K562 (cell line): Measurements from ENCODE around the gene ARL3. TPM values are rescaled to one million over a fixed set of nuclear protein-coding genes. Genes with fewer than 3 reads are reported as not detected.

Experiments used
- FUS ChIP-seq: fragments of 200-400 bp; formaldehyde crosslinking; optimal IDR thresholded peaks from 2 replicates; pipeline ENCODE3; 2017; ENCODE audit warnings: low read depth, low read length
- MBD2 ChIP-seq: sonication (generic); IDR thresholded peaks from 2 replicates; pipeline ENCODE4 v1.6.1; 2016; ENCODE audit warnings: low read depth, borderline replicate concordance
- MCM7 ChIP-seq, 2 experiments: fragments of 450-650 bp; IDR thresholded peaks; 2 replicates each; pipeline ENCODE4 v1.6.1; 2016 to 2018
- NCOA4 ChIP-seq: fragments of 450-650 bp; IDR thresholded peaks from 2 replicates; pipeline ENCODE4 v1.6.1; 2018; ENCODE audit warnings: mild to moderate bottlenecking; ENCODE audit not compliant: partially characterized antibody
- VEZF1 ChIP-seq: fragments of 200-800 bp; sonication (Bioruptor generic); IDR thresholded peaks from 2 replicates; pipeline ENCODE4 v1.6.1; 2017; ENCODE audit warnings: missing genetic modification characterization, missing compliant biosample characterization
- YY1 ChIP-seq, 3 experiments: IDR thresholded peaks; 2 replicates each; pipeline ENCODE4 v1.6.1; 2011; ENCODE audit warnings: low read length in 2 of 3, mild to moderate bottlenecking in 2 of 3, moderate library complexity in 2 of 3, borderline replicate concordance in 1 of 3, control low read depth in 1 of 3, low read depth in 1 of 3; ENCODE audit not compliant: insufficient read depth in 3 of 3, insufficient replicate concordance in 2 of 3, control insufficient read depth in 1 of 3, insufficient read length in 1 of 3; ENCODE audit errors: extremely low read depth in 1 of 3
- ZBTB7A ChIP-seq: IDR thresholded peaks from 2 replicates; pipeline ENCODE4 v1.6.1; 2011; ENCODE audit warnings: low read depth, mild to moderate bottlenecking, low read length, moderate library complexity, borderline replicate concordance; ENCODE audit not compliant: control insufficient read depth
- ZNF740 ChIP-seq, 3 experiments: fragments of 200-800 bp in 1 of 3; sonication (Bioruptor generic) in 1 of 3; sonication (generic) in 1 of 3; formaldehyde crosslinking in 1 of 3; IDR thresholded peaks; 2 replicates each; pipeline versions ENCODE4 v1.6.1 to v1.8.0; 2016 to 2022; ENCODE audit warnings: mild to moderate bottlenecking in 2 of 3, missing compliant biosample characterization in 2 of 3, missing genetic modification characterization in 2 of 3, missing genetic modification reagents in 1 of 3
- polyA plus RNA-seq, 8 experiments: library from polyadenylated mRNA; depleted of rRNA in 4 of 8; stranded (reverse) in 5 of 8; unstranded in 3 of 8; fragments of >200 nt; fragmentation: Nextera tagmentation in 2 of 8; fragmentation: Illumina TruSeq in 1 of 8; extraction: Ambion mirVana in 2 of 8; extraction: Trizol in 1 of 8; gene quantifications; 2 replicates each; pipeline versions ENCODE4 v1.2.1 to v1.2.3, GENCODE V29; 2011 to 2014; ENCODE audit warnings: inconsistent platforms in 1 of 8, missing spikeins in 1 of 8
- total RNA-seq, 7 experiments: library from RNA; depleted of rRNA in 6 of 7; stranded (reverse); fragments of >200 nt in 6 of 7; fragmentation: Illumina TruSeq in 2 of 7; extraction: Trizol in 2 of 7; gene quantifications; 2 replicates each; pipeline versions ENCODE4 v1.2.1 to v1.2.3, GENCODE V29; 2011 to 2021; ENCODE audit warnings: low replicate concordance in 1 of 7
- TF ChIP-seq, protein P1 (sequence below): fragments of 450-650 bp; IDR thresholded peaks from 2 replicates; pipeline ENCODE4 v1.6.1; 2016; ENCODE audit warnings: low read depth

Gene ARL3
- total and polyA plus RNA-seq, 9 of the 15 experiments (the other 6 are each of a cell fraction or from before 2014, with no cell fraction given), result 2.9 to 8.9 (median 4.8) TPM

- no peak for TF ChIP-seq FUS
- TF ChIP-seq ZBTB7A, result peak; percentile 65; the same call in 1 of the 2 replicates
- TF ChIP-seq YY1 (IDR thresholded peaks at IDR 0.05; ENCODE audit: borderline replicate concordance in 1 of 3, control insufficient read depth in 1 of 3, extremely low read depth in 1 of 3, insufficient read depth in 3 of 3, insufficient read length in 1 of 3, insufficient replicate concordance in 2 of 3, low read depth in 1 of 3, low read length in 2 of 3), result peak in 2 of 3 experiments; percentile 69 to 75
- TF ChIP-seq VEZF1, result peak; percentile 97
- TF ChIP-seq NCOA4, result no peak
- no peak for TF ChIP-seq ZNF740 (CRISPR knock-in tag; IDR thresholded peaks at IDR 0.05)
- TF ChIP-seq ZNF740 (tag; IDR thresholded peaks at IDR 0.05), result peak in 1 of 2 experiments; percentile 80; a peak in 2 of 4 replicates
- 0 out of 2 replicates have a peak, but pooled peaks have one; percentile 15 for TF ChIP-seq MBD2
- TF ChIP-seq, protein P1, sequence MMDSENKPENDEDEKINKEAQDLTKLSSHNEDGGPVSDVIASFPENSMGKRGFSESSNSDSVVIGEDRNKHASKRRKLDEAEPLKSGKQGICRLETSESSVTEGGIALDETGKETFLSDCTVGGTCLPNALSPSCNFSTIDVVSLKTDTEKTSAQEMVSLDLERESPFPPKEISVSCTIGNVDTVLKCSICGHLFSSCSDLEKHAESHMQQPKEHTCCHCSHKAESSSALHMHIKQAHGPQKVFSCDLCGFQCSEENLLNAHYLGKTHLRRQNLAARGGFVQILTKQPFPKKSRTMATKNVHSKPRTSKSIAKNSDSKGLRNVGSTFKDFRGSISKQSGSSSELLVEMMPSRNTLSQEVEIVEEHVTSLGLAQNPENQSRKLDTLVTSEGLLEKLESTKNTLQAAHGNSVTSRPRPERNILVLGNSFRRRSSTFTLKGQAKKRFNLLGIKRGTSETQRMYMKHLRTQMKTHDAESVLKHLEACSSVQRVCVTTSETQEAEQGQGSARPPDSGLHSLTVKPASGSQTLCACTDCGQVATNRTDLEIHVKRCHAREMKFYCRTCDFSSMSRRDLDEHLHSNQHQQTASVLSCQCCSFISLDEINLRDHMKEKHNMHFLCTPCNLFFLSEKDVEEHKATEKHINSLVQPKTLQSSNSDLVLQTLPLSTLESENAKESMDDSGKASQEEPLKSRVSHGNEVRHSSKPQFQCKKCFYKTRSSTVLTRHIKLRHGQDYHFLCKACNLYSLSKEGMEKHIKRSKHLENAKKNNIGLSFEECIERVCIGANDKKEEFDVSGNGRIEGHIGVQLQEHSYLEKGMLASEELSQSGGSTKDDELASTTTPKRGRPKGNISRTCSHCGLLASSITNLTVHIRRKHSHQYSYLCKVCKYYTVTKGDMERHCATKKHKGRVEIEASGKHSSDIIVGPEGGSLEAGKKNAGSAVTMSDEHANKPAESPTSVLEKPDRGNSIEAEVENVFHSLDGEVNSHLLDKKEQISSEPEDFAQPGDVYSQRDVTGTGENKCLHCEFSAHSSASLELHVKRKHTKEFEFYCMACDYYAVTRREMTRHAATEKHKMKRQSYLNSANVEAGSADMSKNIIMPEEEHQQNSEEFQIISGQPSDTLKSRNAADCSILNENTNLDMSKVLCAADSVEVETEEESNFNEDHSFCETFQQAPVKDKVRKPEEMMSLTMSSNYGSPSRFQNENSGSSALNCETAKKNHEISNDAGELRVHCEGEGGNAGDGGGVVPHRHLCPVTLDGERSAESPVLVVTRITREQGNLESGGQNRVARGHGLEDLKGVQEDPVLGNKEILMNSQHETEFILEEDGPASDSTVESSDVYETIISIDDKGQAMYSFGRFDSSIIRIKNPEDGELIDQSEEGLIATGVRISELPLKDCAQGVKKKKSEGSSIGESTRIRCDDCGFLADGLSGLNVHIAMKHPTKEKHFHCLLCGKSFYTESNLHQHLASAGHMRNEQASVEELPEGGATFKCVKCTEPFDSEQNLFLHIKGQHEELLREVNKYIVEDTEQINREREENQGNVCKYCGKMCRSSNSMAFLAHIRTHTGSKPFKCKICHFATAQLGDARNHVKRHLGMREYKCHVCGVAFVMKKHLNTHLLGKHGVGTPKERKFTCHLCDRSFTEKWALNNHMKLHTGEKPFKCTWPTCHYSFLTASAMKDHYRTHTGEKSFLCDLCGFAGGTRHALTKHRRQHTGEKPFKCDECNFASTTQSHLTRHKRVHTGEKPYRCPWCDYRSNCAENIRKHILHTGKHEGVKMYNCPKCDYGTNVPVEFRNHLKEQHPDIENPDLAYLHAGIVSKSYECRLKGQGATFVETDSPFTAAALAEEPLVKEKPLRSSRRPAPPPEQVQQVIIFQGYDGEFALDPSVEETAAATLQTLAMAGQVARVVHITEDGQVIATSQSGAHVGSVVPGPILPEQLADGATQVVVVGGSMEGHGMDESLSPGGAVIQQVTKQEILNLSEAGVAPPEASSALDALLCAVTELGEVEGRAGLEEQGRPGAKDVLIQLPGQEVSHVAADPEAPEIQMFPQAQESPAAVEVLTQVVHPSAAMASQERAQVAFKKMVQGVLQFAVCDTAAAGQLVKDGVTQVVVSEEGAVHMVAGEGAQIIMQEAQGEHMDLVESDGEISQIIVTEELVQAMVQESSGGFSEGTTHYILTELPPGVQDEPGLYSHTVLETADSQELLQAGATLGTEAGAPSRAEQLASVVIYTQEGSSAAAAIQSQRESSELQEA, result no peak
- no peak for TF ChIP-seq MCM7 (IDR thresholded peaks at IDR 0.05)
Observed at GRCh38 chr10:102643336-102644065, 70.7 kb downstream of the ARL3 start (continued).
